SU-DHL-6 (cell line): ENCODE measurements around the gene ZC4H2.

Experiments used
- H2AFZ ChIP-seq: fragments of 200-600 bp; sonication (generic); 2 replicates; pipeline ENCODE4 v1.6.1; 2014; ENCODE audit warnings: low read depth, mild to moderate bottlenecking, moderate library complexity, mixed read lengths, antibody characterized with exemption, low read length; ENCODE audit not compliant: severe bottlenecking
- H3F3A ChIP-seq: fragments of 200-600 bp; shearing (Covaris generic); 2 replicates; pipeline ENCODE4 v1.6.0; 2016; ENCODE audit warnings: antibody characterized with exemption, mild to moderate bottlenecking; ENCODE audit not compliant: insufficient read depth
- H3K27ac ChIP-seq: fragments of 200-600 bp; sonication (generic); 2 replicates; pipeline ENCODE4 v1.5.1; 2016; ENCODE audit warnings: low read depth, mild to moderate bottlenecking, low read length, moderate library complexity, mixed read lengths
- H3K27me3 ChIP-seq: fragments of 200-600 bp; sonication (generic), shearing (Covaris generic); 2 replicates; pipeline ENCODE4 v1.6.0; 2014; ENCODE audit warnings: mild to moderate bottlenecking, low read length
- H3K36me3 ChIP-seq: fragments of 200-600 bp; sonication (generic); 2 replicates; pipeline ENCODE4 v1.6.1; 2014; ENCODE audit warnings: mild to moderate bottlenecking, low read length, mixed read lengths
- H3K4me2 ChIP-seq: fragments of 300-600, 200-600 bp; shearing (Covaris generic), sonication (generic); 2 replicates; pipeline ENCODE4 v1.6.0; 2014; ENCODE audit warnings: low read length, low read depth, mild to moderate bottlenecking; ENCODE audit not compliant: poor library complexity, severe bottlenecking
- H3K4me3 ChIP-seq: fragments of 200-600 bp; sonication (generic); 2 replicates; pipeline ENCODE4 v1.5.1; 2014; ENCODE audit warnings: antibody characterized with exemption, low read length, mild to moderate bottlenecking, mixed read lengths; ENCODE audit not compliant: insufficient read depth, poor library complexity, severe bottlenecking
- H3K79me2 ChIP-seq: fragments of 200-600 bp; sonication (generic); 2 replicates; pipeline ENCODE4 v1.6.1; 2014; ENCODE audit warnings: mild to moderate bottlenecking, low read length, moderate library complexity; ENCODE audit not compliant: insufficient read depth
- H3K9ac ChIP-seq: fragments of 200-600 bp; sonication (generic); 2 replicates; pipeline ENCODE4 v1.7.0; 2014; ENCODE audit warnings: mild to moderate bottlenecking, low read length
- H3K9me2 ChIP-seq: fragments of 200-600 bp; sonication (generic); replicated peaks from 2 replicates; pipeline ENCODE4 v1.6.1; 2014; ENCODE audit warnings: low read length; ENCODE audit not compliant: insufficient read depth
- H3K9me3 ChIP-seq: fragments of 200-600 bp; sonication (generic); 2 replicates; pipeline ENCODE4 v1.6.1; 2014; ENCODE audit warnings: low read length, mixed read lengths; ENCODE audit not compliant: insufficient read depth
- H4K20me1 ChIP-seq: fragments of 200-600 bp; sonication (generic); 2 replicates; pipeline ENCODE4 v1.6.1; 2014; ENCODE audit warnings: low read depth, mild to moderate bottlenecking, antibody characterized with exemption, low read length, moderate library complexity, mixed read lengths
- CTCF ChIP-seq: fragments of 200-600 bp; sonication (generic); IDR thresholded peaks from one replicate; pipeline ENCODE4 v1.5.1; 2017; ENCODE audit warnings: antibody characterized with exemption, mild to moderate bottlenecking, low read length, moderate library complexity; ENCODE audit not compliant: insufficient read depth, poor library complexity, severe bottlenecking
- EZH2phosphoT487 ChIP-seq: fragments of 200-600 bp; sonication (generic), shearing (Covaris generic); conservative IDR thresholded peaks from 2 replicates; pipeline ENCODE4 v1.6.1; 2018; ENCODE audit warnings: mild to moderate bottlenecking, antibody characterized with exemption, low read length, moderate library complexity, mixed read lengths

The ZC4H2 gene

GRCh38 chrX:64975989-64976672 lies at the start of gene ZC4H2:
Gene ZC4H2 (minus strand): TSS chrX:64976450. CDS start chrX:64976377, 73 bp downstream.
- Histone ChIP-seq H3K27me3 (no peaks in the 10 kb centered on the region), H3K4me3 (peak within 1 kb of the TSS; percentile 93), H3K4me2 (peak within 1 kb of the TSS; percentile 83), H3F3A (no peaks in the 10 kb centered on the region), H2AFZ (peak within 1 kb of the TSS; percentile 96), H3K79me2 (no peaks in the 10 kb centered on the region; the same call in 1 of the 2 replicates), H3K27ac (no peak within 1 kb of the TSS), H3K9me2 (no peaks in the 10 kb centered on the region), H4K20me1 (no peaks in the 10 kb centered on the region), H3K36me3 (no peaks in the 10 kb centered on the region), H3K9me3 (no peaks in the 10 kb centered on the region), H3K9ac (peak within 1 kb of the TSS; percentile 60)
- TF ChIP-seq CTCF (no peak), EZH2phosphoT487 (no peak)

- H3K9me3 ChIP-seq: no peaks in the 10 kb centered on the region
- H3K27ac ChIP-seq: no peak overlapping the region
These were observed 41.2 kb upstream of the ZC4H2 start for GRCh38 chrX:65017451-65017850.

GRCh38 chrX:65014230-65014629 lies 38.0 kb upstream of the ZC4H2 start:
- Histone ChIP-seq H3K9ac (no peak overlapping the region), H3K79me2 (no peaks in the 10 kb centered on the region), H2AFZ (no peak overlapping the region), H3K9me3 (no peaks in the 10 kb centered on the region), H4K20me1 (no peaks in the 10 kb centered on the region), H3K4me2 (no peak overlapping the region), H3K9me2 (no peaks in the 10 kb centered on the region), H3F3A (no peaks in the 10 kb centered on the region), H3K27ac (no peak overlapping the region), H3K36me3 (no peaks in the 10 kb centered on the region), H3K4me3 (no peak overlapping the region), H3K27me3 (no peaks in the 10 kb centered on the region)
- TF ChIP-seq CTCF (no peak), EZH2phosphoT487 (no peak)

More at GRCh38 chrX:65017451-65017850, 41.2 kb upstream of the ZC4H2 start:
- Histone ChIP-seq H4K20me1 (no peaks in the 10 kb centered on the region), H3K9ac (no peak overlapping the region), H3K79me2 (no peaks in the 10 kb centered on the region), H3F3A (no peaks in the 10 kb centered on the region), H3K9me2 (no peaks in the 10 kb centered on the region), H3K4me3 (no peak overlapping the region), H3K36me3 (no peaks in the 10 kb centered on the region), H3K27me3 (no peaks in the 10 kb centered on the region), H2AFZ (no peak overlapping the region), H3K4me2 (no peak overlapping the region)
- TF ChIP-seq EZH2phosphoT487 (no peak), CTCF (no peak)
